ENCODE data around the gene MCEMP1. TPM values are rescaled to one million over a fixed set of nuclear protein-coding genes. Genes with fewer than 3 reads are reported as not detected.
"Not testable (repeated sequence)": the region's sequence is repeated elsewhere in the genome, so short reads cannot be mapped to it uniquely, and the experiment has no call there.

Gene MCEMP1
- polyA plus RNA-seq, 2 of the 4 experiments (the other 2 are of a cell fraction) = 0.17 TPM; not detected in 1

GRCh38 chr19:7643031-7643415, 33.9 kb upstream of the MCEMP1 start (continued):
- no peak for TF ChIP-seq MAZ (IDR thresholded peaks at IDR 0.05; ENCODE audit: borderline replicate concordance, low read depth, low read length)
- TF ChIP-seq ATOH8 (CRISPR knock-in tag; IDR thresholded peaks at IDR 0.05; ENCODE audit: low read depth) = no peak
- no peak for TF ChIP-seq GATA3 (IDR thresholded peaks at IDR 0.05; ENCODE audit: borderline replicate concordance)
- TF ChIP-seq ZNF302 (CRISPR knock-in tag; IDR thresholded peaks at IDR 0.05) = no peak
- no peak for TF ChIP-seq KDM1A (IDR thresholded peaks at IDR 0.05; ENCODE audit: low read depth)
- TF ChIP-seq POLR2A (IDR thresholded peaks at IDR 0.05; ENCODE audit: low read length) = no peak

- H3K9me3 ChIP-seq, POLR2A ChIA-PET, H3K4me1 ChIP-seq, ATAC-seq, H3K4me2 ChIP-seq, H3K4me3 ChIP-seq, H3K27ac ChIP-seq, FAIRE-seq: not testable (repeated sequence)
- 77% methylated on average over 8 of the region's 10 CpGs for WGBS (ENCODE audit: missing lambda C conversion rate)
- CTCF ChIA-PET = interaction anchor here (1.3 to 1.9 kb wide), 4 partner anchors 7 to 76 kb away, joined by 3 to 9 read pairs (median 6); partner anchors contain the start of gene TRAPPC5
- peak in 1 of 2 experiments; percentile 57 for DNase-seq (ENCODE audit: low read depth in 1 of 2, low spot score in 1 of 2)
Observed at GRCh38 chr19:7643629-7644549, 33.0 kb upstream of the MCEMP1 start.

GRCh38 chr19:7644550-7644877, 32.4 kb upstream of the MCEMP1 start:
- no peaks in the 10 kb centered on the region for H3K4me1 ChIP-seq
- no peak overlapping the region for H3K4me2 ChIP-seq
- ATAC-seq (no peak), FAIRE-seq (no peak), DNase-seq (ENCODE audit: low read depth in 1 of 2, low spot score in 1 of 2) (no peak)
- H3K4me3 ChIP-seq = no peak overlapping the region
- WGBS (ENCODE audit: missing lambda C conversion rate) = 96% methylated on average over 18 of the region's 20 CpGs
- POLR2A ChIA-PET = interaction anchor here (0.6 to 1.3 kb wide), 2 partner anchors 15 to 58 kb away, joined by 4 to 6 read pairs; partner anchors contain the start of genes PET100 and XAB2
- no peak overlapping the region for H3K27ac ChIP-seq
- TF ChIP-seq MAFK (IDR thresholded peaks at IDR 0.05; ENCODE audit: partially characterized antibody) = no peak
- no peak for TF ChIP-seq E2F6 (IDR thresholded peaks at IDR 0.05; ENCODE audit: borderline replicate concordance, low read depth)
- no peak for TF ChIP-seq POLR2AphosphoS2 (conservative IDR thresholded peaks at IDR 0.05; ENCODE audit: low read length)
- TF ChIP-seq ZFP36 (IDR thresholded peaks at IDR 0.05; ENCODE audit: borderline replicate concordance, partially characterized antibody) = no peak
- no peak for TF ChIP-seq NFE2L2 (conservative IDR thresholded peaks at IDR 0.05; ENCODE audit: low read length)
- TF ChIP-seq MYC (IDR thresholded peaks at IDR 0.05; ENCODE audit: borderline replicate concordance, low read length) = no peak
- TF ChIP-seq HEYL (CRISPR knock-in tag; IDR thresholded peaks at IDR 0.05) = no peak
- TF ChIP-seq HES2 (IDR thresholded peaks at IDR 0.05) = no peak
- no peak for TF ChIP-seq CBX8 (IDR thresholded peaks at IDR 0.05)
- no peak for TF ChIP-seq RFX5 (IDR thresholded peaks at IDR 0.05)
- no peak for TF ChIP-seq SREBF2 (IDR thresholded peaks at IDR 0.05)
- no peak for TF ChIP-seq HOXA7 (CRISPR knock-in tag; IDR thresholded peaks at IDR 0.05)
- TF ChIP-seq RCOR1 (IDR thresholded peaks at IDR 0.05; ENCODE audit: low read depth, low read length) = no peak
- no peak for TF ChIP-seq EHMT2 (IDR thresholded peaks at IDR 0.05; ENCODE audit: low read depth)
- no peak for TF ChIP-seq GATA3 (IDR thresholded peaks at IDR 0.05; ENCODE audit: borderline replicate concordance)
- no peak for TF ChIP-seq RAD21 (conservative IDR thresholded peaks at IDR 0.05 in 1 of 2, IDR thresholded peaks at IDR 0.05 in 1 of 2)
- no peak for TF ChIP-seq BHLHE40 (IDR thresholded peaks at IDR 0.05; ENCODE audit: low read depth, low read length)
- H3K9me3 ChIP-seq = no peaks in the 10 kb centered on the region
- CTCF ChIA-PET = interaction anchor here (1.3 to 1.5 kb wide), 2 partner anchors 36 to 76 kb away, joined by 4 to 8 read pairs; partner anchors contain the start of gene TRAPPC5
